ENCODE measurements around the gene OR5AK2.
"Not testable (repeated sequence)": the region's sequence is repeated elsewhere in the genome, so short reads cannot be mapped to it uniquely, and the experiment has no call there.

OR5AK2 gene
- 0 reads per million in 2 donors for total RNA-seq

- DNase-seq: no peak
Measured at GRCh38 chr11:56988614-56989013, at the start of gene OR5AK2. OR5AK2 (plus strand) TSS chr11:56988914; CDS start chr11:56988914, 0 bp downstream.

- DNase-seq: not testable (repeated sequence)
Measured at GRCh38 chr11:56945526-56945925, 43.2 kb upstream of the OR5AK2 start.

- no peak for DNase-seq
Measured at GRCh38 chr11:56948991-56949515, 39.7 kb upstream of the OR5AK2 start.

- no peak for DNase-seq
Measured at GRCh38 chr11:56950510-56950909, 38.2 kb upstream of the OR5AK2 start.

- not testable (repeated sequence) for DNase-seq
Measured at GRCh38 chr11:56953907-56954306, 34.8 kb upstream of the OR5AK2 start.

GRCh38 chr11:56961609-56962008, 27.1 kb upstream of the OR5AK2 start:
- no peak for DNase-seq

- no peak for DNase-seq
Measured at GRCh38 chr11:56967726-56968125, 21.0 kb upstream of the OR5AK2 start.

GRCh38 chr11:56968524-56968923, 20.2 kb upstream of the OR5AK2 start:
- no peak for DNase-seq

- DNase-seq: no peak
Measured at GRCh38 chr11:56977314-56977713, 11.4 kb upstream of the OR5AK2 start.

GRCh38 chr11:56990702-56991101, 2.0 kb downstream of the OR5AK2 start:
- DNase-seq: no peak

- no peak for DNase-seq
Measured at GRCh38 chr11:56994532-56994931, 5.8 kb downstream of the OR5AK2 start.

- DNase-seq: no peak
Measured at GRCh38 chr11:57001674-57002401, 13.1 kb downstream of the OR5AK2 start.

- no peak for DNase-seq
Measured at GRCh38 chr11:57008373-57008772, 19.7 kb downstream of the OR5AK2 start.

- DNase-seq: no peak
Measured at GRCh38 chr11:57015679-57016078, 27.0 kb downstream of the OR5AK2 start.

- DNase-seq: no peak
Measured at GRCh38 chr11:57031556-57031955, 42.8 kb downstream of the OR5AK2 start.
